Measurements from ENCODE around the gene CPS1. TPM values are rescaled to one million over a fixed set of nuclear protein-coding genes. Genes with fewer than 3 reads are reported as not detected.

CPS1 gene
- total and polyA plus RNA-seq, 2 of the 4 experiments (the other 2 are of a cell fraction): 5.4 to 20.1 TPM

DNA sequence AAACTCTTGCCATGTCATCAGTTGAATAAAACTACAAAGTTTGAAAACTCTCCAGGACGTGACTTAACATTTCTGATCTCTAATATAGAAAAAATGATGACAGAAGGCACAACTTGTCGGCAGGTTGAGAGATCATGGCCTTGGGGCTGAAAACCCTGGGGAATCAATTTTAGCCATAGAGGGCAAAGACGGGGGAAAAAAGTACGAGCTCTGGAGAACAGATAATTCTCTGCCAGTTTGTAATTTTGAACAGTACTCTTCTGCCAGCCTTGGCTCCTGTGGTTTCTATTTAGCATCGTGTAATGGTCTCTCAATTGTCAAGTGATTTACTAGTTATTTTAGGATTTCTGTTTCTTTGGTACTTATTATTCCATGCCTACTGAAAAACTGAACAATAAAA lies 25.3 kb upstream of the CPS1 start:
- no peaks in the 10 kb centered on the region for H3K27me3 ChIP-seq (ENCODE audit: control insufficient read depth, insufficient read depth, low read length)
- H2BK20ac ChIP-seq (ENCODE audit: low read depth, low read length): no peak overlapping the region
- WGBS, 2 experiments (ENCODE audit: extremely low coverage in 2 of 2, insufficient read length in 1 of 2): 80% methylated on average over 2 of the region's 5 CpGs; no CpG with 5 or more reads in 1 of the 2 experiments
- no peak overlapping the region for H3K4ac ChIP-seq (ENCODE audit: low read depth, low read length)
- no peak overlapping the region for H3K27ac ChIP-seq (ENCODE audit: insufficient read depth, low read length)
- no peak overlapping the region for H2AK5ac ChIP-seq (ENCODE audit: low read depth, low read length)
- no peak overlapping the region for H4K5ac ChIP-seq (ENCODE audit: low read depth, low read length)
- no peak overlapping the region for H4K8ac ChIP-seq (ENCODE audit: low read depth in 2 of 2, low read length in 2 of 2)
- ChIA-PET CTCF (interaction anchor here (0.5 kb wide), 1 partner anchor 210 kb away, joined by 3 read pairs; no protein-coding TSS in a partner anchor), POLR2A (ENCODE audit: unreplicated experiment) (no interaction called here)
- DNase-seq (no peak), ATAC-seq (ENCODE audit: low read depth) (no peak)
- no peak overlapping the region for H3K9ac ChIP-seq (ENCODE audit: low read depth, low read length)
- BruUV-seq (replicated peaks): no TSS peak
- dilution Hi-C loops (cut with HindIII; ENCODE audit: low sequenced_read_pairs, unreplicated experiment): no loop called here
- no peak overlapping the region for H3K4me3 ChIP-seq (ENCODE audit: insufficient read depth, low read depth, low read length)
- H2AK9ac ChIP-seq (replicated peaks; ENCODE audit: low read depth, low read length, poor library complexity): no peak overlapping the region
- no peak overlapping the region for H3K23ac ChIP-seq (ENCODE audit: low read depth, low read length)
- no peak overlapping the region for H3K18ac ChIP-seq (ENCODE audit: low read depth, low read length)
- H2AFZ ChIP-seq (replicated peaks; ENCODE audit: low read length, poor library complexity): no peak overlapping the region
- no peaks in the 10 kb centered on the region; the same call in 1 of the 2 replicates for H3K9me1 ChIP-seq (ENCODE audit: insufficient read depth, low read length)
- no peaks in the 10 kb centered on the region for H4K20me1 ChIP-seq (ENCODE audit: insufficient read depth, low read length)
- H2BK120ac ChIP-seq (ENCODE audit: low read depth, low read length): no peak overlapping the region
- H4K91ac ChIP-seq (ENCODE audit: insufficient read depth, low read depth, low read length): no peak overlapping the region
- H3K56ac ChIP-seq (ENCODE audit: extremely low read depth, insufficient read depth, low read length): no peak overlapping the region
- H3K36me3 ChIP-seq (ENCODE audit: control insufficient read depth, insufficient read depth, low read length): no peaks in the 10 kb centered on the region
- no peak overlapping the region for H3K4me2 ChIP-seq (ENCODE audit: low read depth, low read length)
- no peak overlapping the region for H2BK5ac ChIP-seq (ENCODE audit: low read depth, low read length, poor library complexity, severe bottlenecking)
- intact Hi-C loops (cut with micrococcal nuclease): no loop called here
- no peaks in the 10 kb centered on the region for H3K79me1 ChIP-seq (ENCODE audit: low read depth in 1 of 2, low read length in 2 of 2)
- no peak overlapping the region for H3K14ac ChIP-seq (replicated peaks; ENCODE audit: low read depth, low read length)
- in situ Hi-C loops (cut with MboI; ENCODE audit: low sequenced_read_pairs): no loop called here
- H3K4me1 ChIP-seq (ENCODE audit: control insufficient read depth, insufficient read depth, low read length): no peaks in the 10 kb centered on the region
- H3K9me3 ChIP-seq (ENCODE audit: control insufficient read depth, insufficient read depth, low read length): no peaks in the 10 kb centered on the region
- H2BK15ac ChIP-seq (ENCODE audit: low read depth, low read length): no peak overlapping the region
- TF ChIP-seq FOS (IDR thresholded peaks at IDR 0.05; ENCODE audit: low read depth, low read length): no peak

Data from IMR-90 (cell line).